Measurements from ENCODE around the gene KNG1.

The KNG1 gene

GRCh38 chr3:186779204-186779603 is 62.0 kb downstream of the KNG1 start:
- no peak for DNase-seq (ENCODE audit: low read depth)

GRCh38 chr3:186782542-186783057 is 65.4 kb downstream of the KNG1 start:
- DNase-seq (ENCODE audit: low read depth), result no peak

GRCh38 chr3:186783058-186783730 is 66.0 kb downstream of the KNG1 start, which contains the start of gene EIF4A2:
EIF4A2 (plus strand) TSS chr3:186783577; CDS start chr3:186783611, 34 bp downstream.
- peak; percentile 85 for DNase-seq (ENCODE audit: low read depth)

GRCh38 chr3:186783731-186784515 is 66.8 kb downstream of the KNG1 start:
- DNase-seq (ENCODE audit: low read depth), result peak; percentile 62

- no peak for DNase-seq (ENCODE audit: low read depth)
Observed at GRCh38 chr3:186784820-186785494, 67.8 kb downstream of the KNG1 start.

GRCh38 chr3:186785495-186786018 is 68.4 kb downstream of the KNG1 start:
- no peak for DNase-seq (ENCODE audit: low read depth)

GRCh38 chr3:186786922-186787321 is 69.8 kb downstream of the KNG1 start:
- no peak for DNase-seq (ENCODE audit: low read depth)

DNA sequence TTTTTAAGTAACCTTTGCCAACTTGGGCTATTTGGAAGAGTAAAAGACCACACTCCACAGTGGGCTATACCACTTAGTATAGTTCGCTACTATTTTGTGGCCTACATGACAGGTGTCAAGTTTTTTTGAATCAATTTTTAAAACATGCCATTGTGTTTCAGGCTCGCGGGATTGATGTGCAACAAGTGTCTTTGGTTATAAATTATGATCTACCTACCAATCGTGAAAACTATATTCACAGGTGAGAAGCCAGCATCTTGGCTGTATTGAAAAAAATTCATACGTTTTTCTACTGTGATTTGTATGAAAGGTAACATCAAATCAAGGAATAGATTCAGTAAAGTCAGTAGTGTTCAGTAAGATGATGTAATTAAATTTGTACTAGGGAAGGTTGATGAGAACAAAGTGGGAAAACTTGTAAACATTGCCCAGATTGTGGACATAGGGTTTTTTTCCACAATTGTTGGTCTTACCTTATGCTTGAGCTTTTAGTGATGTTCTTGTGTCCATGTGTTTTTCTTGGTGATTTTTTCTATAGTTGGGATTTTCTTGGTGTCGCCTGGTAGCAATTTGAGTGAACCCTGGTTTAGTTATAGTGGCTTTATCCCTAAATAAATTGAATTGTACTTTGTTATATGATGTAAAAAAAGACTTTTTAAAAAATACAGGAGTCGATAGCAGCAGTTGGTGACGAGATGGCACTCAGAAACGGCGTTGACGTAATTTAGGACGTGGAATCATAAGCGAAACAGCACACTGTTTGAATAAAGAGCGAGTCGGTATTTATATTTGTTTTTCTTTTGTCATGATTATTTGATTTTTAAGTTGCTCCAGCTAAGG is 70.7 kb downstream of the KNG1 start:
- DNase-seq (ENCODE audit: low read depth), result no peak

DNA sequence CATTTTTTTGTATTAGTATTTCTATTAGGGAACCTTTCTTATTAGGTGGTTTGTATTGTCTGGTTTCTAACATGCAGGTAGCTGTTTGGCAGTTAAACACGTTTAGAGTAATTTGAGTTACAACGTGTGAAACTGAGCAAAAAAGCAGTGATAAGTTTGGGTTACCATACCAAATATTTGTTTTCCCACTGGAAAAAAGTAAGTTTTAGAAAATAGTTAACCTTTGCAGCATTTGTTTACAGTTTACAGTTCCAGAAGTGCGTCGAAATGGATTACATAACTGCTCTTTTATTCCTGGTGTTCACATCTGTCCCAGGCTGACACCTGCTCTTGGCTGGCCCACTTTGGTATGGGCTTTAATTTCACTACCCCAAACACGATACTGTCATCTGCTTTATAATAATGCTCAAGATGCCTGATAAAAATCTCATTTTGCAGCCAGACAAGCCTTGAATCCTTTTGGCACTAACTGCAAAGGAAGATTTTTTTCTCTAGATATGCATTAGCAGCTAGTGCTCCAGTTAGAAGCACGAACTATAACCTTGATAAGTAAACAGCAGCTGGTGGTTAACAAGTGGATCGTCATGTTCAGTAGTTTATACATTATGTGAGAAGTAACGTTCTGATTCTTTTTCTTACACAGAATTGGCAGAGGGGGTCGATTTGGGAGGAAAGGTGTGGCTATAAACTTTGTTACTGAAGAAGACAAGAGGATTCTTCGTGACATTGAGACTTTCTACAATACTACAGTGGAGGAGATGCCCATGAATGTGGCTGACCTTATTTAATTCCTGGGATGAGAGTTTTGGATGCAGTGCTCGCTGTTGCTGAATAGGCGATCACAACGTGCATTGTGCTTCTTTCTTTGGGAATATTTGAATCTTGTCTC is 71.6 kb downstream of the KNG1 start:
- no peak for DNase-seq (ENCODE audit: low read depth)

DNA sequence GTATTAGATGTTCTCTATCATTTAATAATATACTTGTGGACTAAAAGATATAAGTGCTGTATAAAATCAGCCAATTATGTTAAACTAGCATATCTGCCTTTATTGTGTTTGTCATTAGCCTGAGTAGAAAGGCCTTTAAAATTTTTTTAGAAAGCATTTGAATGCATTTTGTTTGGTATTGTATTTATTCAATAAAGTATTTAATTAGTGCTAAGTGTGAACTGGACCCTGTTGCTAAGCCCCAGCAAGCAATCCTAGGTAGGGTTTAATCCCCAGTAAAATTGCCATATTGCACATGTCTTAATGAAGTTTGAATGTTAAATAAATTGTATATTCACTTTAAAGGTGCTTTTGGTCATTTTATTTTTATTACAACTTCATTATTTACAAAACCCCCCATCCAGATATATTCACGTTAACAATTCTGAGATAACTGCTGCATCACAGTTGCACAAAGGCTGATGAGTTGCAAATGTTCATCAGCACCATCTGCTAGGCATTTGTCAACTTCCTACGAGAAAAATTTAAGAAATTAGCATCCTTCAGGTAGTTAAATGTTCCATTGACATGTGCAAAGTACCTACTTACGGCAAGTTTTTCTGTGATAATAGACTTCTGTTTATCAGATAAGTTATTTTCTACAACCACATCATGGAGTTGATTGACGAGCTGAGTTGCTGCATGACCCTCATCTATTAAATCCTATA is 72.5 kb downstream of the KNG1 start:
- no peak for DNase-seq (ENCODE audit: low read depth)

DNA sequence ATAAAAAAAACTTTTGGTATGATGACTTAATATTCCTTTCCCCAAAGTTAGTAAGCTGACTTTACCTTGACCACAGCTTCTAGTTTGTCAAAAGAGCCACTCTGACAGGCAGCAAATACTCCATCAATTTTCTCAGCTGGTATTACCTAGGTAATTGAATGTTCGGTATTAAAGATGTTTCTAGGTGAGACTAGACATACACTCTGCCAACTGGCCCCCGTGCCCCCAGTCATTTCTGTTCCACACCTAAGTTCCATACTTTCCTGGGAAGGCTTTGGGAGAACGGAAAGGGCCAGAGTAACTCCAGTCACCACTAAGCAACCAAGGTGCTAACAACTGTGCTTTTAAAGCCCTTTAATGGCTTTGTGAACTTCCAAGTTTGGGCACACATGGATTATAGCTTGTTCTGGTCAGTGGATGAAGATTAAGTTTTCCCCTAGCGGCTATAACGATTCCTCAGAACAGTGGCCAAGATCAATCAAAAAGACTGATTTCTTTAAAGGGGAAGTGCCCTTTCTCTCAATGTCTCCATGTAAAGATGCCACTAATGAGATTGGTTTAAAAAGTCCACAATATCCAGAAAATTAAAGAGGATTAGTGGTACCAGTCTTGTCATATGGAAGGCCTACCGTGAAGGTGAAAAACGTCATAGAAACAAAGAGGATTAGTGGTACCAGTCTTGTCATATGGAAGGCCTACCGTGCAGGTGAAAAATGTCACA is 73.3 kb downstream of the KNG1 start:
- DNase-seq (ENCODE audit: low read depth), result no peak

Measured in activated T-cell treated with anti-CD3 and anti-CD28 coated beads for 24 hours (primary cell).